ENCODE measurements around the gene ZMAT5.

- TF ChIP-seq POLR2AphosphoS5 (IDR thresholded peaks at IDR 0.05) (no peak), POLR2A (IDR thresholded peaks at IDR 0.05) (no peak)
These were observed 39.4 kb upstream of the ZMAT5 start for GRCh38 chr22:29806196-29806595.
